GM18511 (cell line): ENCODE data around the gene NAPA.

Experiments used
- ATAC-seq: cut with Tn5 transposase; IDR thresholded peaks from one replicate; pipeline ENCODE4 v1.9.1; 2021; ENCODE audit warnings: mild to moderate bottlenecking, moderate library complexity; ENCODE audit not compliant: unreplicated experiment

NAPA gene

GRCh38 chr19:47523473-47523872, 8.6 kb upstream of the NAPA start:
- no peak for ATAC-seq

GRCh38 chr19:47521473-47522180, 6.8 kb upstream of the NAPA start:
- no peak for ATAC-seq

- no peak for ATAC-seq
Measured at GRCh38 chr19:47520839-47521238, 6.0 kb upstream of the NAPA start.

- ATAC-seq = no peak
Measured at GRCh38 chr19:47520343-47520806, 5.5 kb upstream of the NAPA start.

- ATAC-seq = no peak
Measured at GRCh38 chr19:47518854-47519253, 4.0 kb upstream of the NAPA start.

- peak; percentile 39 for ATAC-seq
Measured at GRCh38 chr19:47518139-47518538, 3.3 kb upstream of the NAPA start.

- peak; percentile 2 for ATAC-seq
Measured at GRCh38 chr19:47514151-47514868, 553 bp downstream of the NAPA start.

- no peak for ATAC-seq
Measured at GRCh38 chr19:47512948-47513319, 1.9 kb downstream of the NAPA start.

- ATAC-seq = no peak
Measured at GRCh38 chr19:47512183-47512947, 2.5 kb downstream of the NAPA start.

- ATAC-seq = no peak
Measured at GRCh38 chr19:47511681-47512080, 3.2 kb downstream of the NAPA start.

- no peak for ATAC-seq
Measured at GRCh38 chr19:47511128-47511517, 3.7 kb downstream of the NAPA start.

GRCh38 chr19:47510516-47511127, 4.2 kb downstream of the NAPA start:
- no peak for ATAC-seq

GRCh38 chr19:47509973-47510372, 4.9 kb downstream of the NAPA start:
- ATAC-seq = no peak

- no peak for ATAC-seq
Measured at GRCh38 chr19:47509170-47509847, 5.6 kb downstream of the NAPA start.

GRCh38 chr19:47508721-47509120, 6.1 kb downstream of the NAPA start:
- no peak for ATAC-seq

GRCh38 chr19:47507924-47508553, 6.8 kb downstream of the NAPA start:
- no peak for ATAC-seq

- ATAC-seq = no peak
Measured at GRCh38 chr19:47507012-47507411, 7.9 kb downstream of the NAPA start.

- no peak for ATAC-seq
Measured at GRCh38 chr19:47506459-47506858, 8.4 kb downstream of the NAPA start.

GRCh38 chr19:47505506-47505905, 9.4 kb downstream of the NAPA start:
- no peak for ATAC-seq

- no peak for ATAC-seq
Measured at GRCh38 chr19:47503826-47504150, 11.1 kb downstream of the NAPA start.
